WTC11 (cell line): ENCODE measurements around the gene RBM11.

Source experiments
- EMX1 ChIP-seq: fragments of 250-450 bp; sonication (Bioruptor Pico); IDR thresholded peaks from 2 replicates; pipeline ENCODE4 v1.8.0; 2021; ENCODE audit warnings: mild to moderate bottlenecking
- TCF7 ChIP-seq: sonication (generic); formaldehyde crosslinking; IDR thresholded peaks from 2 replicates; pipeline ENCODE4 v1.8.0; 2022; ENCODE audit warnings: mild to moderate bottlenecking, low read depth, missing genetic modification reagents, moderate library complexity
- ZBTB21 ChIP-seq: sonication (generic); formaldehyde crosslinking; IDR thresholded peaks from 2 replicates; pipeline ENCODE4 v1.8.1; 2023; ENCODE audit warnings: mild to moderate bottlenecking, missing genetic modification reagents, borderline replicate concordance
- ZNF138 ChIP-seq: sonication (generic); formaldehyde crosslinking; conservative IDR thresholded peaks from 2 replicates; pipeline ENCODE4 v1.8.1; 2022; ENCODE audit warnings: mild to moderate bottlenecking, moderate library complexity, missing genetic modification reagents
- ZNF281 ChIP-seq: sonication (generic); formaldehyde crosslinking; IDR thresholded peaks from 2 replicates; pipeline ENCODE4 v1.8.0; 2023; ENCODE audit warnings: mild to moderate bottlenecking, missing genetic modification reagents
- TF ChIP-seq, protein P1 (sequence below): fragments of 200-600 bp; IDR thresholded peaks from 2 replicates; pipeline ENCODE4 v1.8.0; 2022; ENCODE audit warnings: antibody characterized with exemption
- TF ChIP-seq, protein P2 (sequence below): sonication (generic); formaldehyde crosslinking; conservative IDR thresholded peaks from 2 replicates; pipeline ENCODE4 v1.8.1; 2023; ENCODE audit warnings: mild to moderate bottlenecking, low read depth, missing genetic modification reagents, moderate library complexity

- no peak for TF ChIP-seq ZNF281
- TF ChIP-seq, protein P1, sequence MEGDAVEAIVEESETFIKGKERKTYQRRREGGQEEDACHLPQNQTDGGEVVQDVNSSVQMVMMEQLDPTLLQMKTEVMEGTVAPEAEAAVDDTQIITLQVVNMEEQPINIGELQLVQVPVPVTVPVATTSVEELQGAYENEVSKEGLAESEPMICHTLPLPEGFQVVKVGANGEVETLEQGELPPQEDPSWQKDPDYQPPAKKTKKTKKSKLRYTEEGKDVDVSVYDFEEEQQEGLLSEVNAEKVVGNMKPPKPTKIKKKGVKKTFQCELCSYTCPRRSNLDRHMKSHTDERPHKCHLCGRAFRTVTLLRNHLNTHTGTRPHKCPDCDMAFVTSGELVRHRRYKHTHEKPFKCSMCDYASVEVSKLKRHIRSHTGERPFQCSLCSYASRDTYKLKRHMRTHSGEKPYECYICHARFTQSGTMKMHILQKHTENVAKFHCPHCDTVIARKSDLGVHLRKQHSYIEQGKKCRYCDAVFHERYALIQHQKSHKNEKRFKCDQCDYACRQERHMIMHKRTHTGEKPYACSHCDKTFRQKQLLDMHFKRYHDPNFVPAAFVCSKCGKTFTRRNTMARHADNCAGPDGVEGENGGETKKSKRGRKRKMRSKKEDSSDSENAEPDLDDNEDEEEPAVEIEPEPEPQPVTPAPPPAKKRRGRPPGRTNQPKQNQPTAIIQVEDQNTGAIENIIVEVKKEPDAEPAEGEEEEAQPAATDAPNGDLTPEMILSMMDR, result no peak
- TF ChIP-seq, protein P2, sequence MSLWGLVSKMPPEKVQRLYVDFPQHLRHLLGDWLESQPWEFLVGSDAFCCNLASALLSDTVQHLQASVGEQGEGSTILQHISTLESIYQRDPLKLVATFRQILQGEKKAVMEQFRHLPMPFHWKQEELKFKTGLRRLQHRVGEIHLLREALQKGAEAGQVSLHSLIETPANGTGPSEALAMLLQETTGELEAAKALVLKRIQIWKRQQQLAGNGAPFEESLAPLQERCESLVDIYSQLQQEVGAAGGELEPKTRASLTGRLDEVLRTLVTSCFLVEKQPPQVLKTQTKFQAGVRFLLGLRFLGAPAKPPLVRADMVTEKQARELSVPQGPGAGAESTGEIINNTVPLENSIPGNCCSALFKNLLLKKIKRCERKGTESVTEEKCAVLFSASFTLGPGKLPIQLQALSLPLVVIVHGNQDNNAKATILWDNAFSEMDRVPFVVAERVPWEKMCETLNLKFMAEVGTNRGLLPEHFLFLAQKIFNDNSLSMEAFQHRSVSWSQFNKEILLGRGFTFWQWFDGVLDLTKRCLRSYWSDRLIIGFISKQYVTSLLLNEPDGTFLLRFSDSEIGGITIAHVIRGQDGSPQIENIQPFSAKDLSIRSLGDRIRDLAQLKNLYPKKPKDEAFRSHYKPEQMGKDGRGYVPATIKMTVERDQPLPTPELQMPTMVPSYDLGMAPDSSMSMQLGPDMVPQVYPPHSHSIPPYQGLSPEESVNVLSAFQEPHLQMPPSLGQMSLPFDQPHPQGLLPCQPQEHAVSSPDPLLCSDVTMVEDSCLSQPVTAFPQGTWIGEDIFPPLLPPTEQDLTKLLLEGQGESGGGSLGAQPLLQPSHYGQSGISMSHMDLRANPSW, result no peak
- no peak for TF ChIP-seq TCF7
- no peak for TF ChIP-seq ZBTB21
- TF ChIP-seq ZNF138 (CRISPR knock-in tag), result no peak
- no peak for TF ChIP-seq EMX1 (CRISPR knock-in tag)
These were observed 55.7 kb downstream of the RBM11 start for GRCh38 chr21:14271641-14272040.
